ENCODE results near the gene ALG3.

Gene ALG3

DNA sequence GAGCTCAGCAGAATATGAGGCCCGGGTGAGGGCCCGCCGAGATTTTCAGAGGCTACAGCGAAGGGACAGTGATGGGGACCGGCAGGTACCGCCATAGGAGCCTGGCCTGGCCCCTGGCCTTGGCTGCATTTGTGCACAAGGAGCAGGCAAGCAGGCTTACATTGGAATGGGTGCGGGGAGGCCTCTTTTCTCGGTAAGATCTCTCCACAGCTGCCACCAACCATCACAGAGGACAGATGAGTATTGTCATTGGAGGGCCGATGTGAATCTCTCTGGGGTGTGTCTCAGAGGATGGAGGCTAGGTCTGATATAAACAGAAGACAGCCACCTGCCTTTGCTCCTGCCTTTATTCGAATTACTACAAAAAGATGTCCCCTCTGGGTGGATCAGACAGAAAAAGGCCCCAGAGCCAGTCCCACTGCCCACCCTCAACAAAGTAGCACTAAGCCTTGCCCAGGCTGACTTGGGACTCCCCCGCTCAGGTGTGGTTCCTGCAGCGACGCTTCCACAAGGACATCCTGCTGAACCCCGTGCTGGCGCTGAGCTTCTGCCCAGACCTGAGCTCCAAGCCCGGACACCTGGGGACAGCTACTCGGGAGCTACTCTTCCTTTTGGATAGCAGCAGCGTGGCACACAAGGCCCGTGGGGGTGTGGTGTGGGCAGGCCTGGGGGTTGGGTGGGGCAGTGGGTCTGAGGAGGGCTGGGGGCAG, 13.9 kb downstream of the ALG3 start:
- no peak for DNase-seq

DNA sequence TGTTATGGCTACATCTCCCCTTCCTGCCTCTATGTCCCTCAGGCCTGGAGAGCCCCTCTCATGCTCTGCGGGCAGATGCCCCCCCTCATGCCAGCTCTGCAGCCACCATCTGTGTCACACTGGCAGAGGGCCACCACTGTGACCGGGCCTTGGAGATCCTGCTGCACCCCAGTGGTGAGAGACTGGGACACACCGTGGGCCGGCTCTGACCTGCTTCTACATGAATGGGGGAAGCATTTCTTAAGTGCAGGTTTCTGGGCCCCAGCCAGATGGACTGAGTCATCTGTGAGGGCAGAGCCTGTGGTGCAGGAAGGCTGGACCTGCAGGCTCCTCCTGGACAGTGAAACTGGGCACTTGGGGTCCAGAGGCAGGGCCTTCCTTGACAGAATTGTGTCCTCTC, 14.5 kb downstream of the ALG3 start:
- DNase-seq = no peak

DNA sequence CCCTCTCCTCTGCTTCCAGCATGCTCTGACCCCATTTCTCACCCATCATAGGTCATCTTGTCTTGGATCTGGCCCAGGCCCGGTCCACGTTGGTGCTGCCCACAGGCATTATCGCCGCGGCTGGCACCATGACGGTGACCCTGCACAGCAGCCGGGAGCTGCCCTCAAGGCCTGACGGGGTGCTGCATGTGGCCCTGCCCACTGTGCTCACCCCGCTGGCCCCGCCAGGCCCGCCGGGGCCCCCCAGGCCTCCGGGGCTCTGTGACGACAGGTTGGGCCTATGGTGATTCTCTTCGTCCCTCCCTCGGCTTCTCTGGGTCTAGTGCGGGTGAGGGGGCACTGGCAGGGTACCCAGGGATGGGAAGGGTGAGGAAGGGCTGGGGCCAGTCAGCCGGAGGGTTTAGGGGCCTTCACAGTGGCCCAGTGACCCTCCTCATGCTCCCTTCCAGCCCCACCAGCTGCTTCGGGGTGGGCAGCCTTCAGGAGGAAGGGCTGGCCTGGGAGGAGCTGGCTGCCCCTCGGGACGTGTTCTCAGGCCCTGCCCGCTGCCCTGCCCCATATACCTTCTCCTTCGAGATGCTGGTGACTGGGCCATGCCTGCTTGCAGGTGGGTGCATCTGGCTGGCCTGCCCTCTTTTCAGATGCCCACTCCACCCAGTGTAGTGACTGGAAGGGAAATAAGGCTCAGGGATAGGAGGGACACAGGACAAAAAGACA, 15.5 kb downstream of the ALG3 start:
- DNase-seq = no peak

DNA sequence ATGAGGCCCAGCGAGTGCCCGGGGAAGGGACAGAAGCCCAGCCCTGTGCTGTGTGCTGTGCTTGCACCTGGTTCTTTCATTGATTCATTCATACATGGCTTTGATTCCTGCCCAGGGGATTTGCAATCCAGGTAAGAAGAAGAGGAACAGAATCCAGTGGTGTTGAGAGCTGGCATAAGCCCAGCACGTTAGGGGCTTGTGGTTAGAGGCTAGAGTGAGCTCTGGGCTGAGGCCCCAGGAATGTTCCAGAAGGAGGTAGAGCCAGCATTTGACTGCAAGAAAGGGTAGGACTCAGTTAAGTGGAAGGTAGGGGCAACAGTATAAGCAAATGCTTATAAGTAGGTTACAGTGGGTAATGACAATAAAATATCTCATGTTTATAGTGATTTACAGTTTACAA, 17.1 kb downstream of the ALG3 start:
- no peak for DNase-seq

DNA sequence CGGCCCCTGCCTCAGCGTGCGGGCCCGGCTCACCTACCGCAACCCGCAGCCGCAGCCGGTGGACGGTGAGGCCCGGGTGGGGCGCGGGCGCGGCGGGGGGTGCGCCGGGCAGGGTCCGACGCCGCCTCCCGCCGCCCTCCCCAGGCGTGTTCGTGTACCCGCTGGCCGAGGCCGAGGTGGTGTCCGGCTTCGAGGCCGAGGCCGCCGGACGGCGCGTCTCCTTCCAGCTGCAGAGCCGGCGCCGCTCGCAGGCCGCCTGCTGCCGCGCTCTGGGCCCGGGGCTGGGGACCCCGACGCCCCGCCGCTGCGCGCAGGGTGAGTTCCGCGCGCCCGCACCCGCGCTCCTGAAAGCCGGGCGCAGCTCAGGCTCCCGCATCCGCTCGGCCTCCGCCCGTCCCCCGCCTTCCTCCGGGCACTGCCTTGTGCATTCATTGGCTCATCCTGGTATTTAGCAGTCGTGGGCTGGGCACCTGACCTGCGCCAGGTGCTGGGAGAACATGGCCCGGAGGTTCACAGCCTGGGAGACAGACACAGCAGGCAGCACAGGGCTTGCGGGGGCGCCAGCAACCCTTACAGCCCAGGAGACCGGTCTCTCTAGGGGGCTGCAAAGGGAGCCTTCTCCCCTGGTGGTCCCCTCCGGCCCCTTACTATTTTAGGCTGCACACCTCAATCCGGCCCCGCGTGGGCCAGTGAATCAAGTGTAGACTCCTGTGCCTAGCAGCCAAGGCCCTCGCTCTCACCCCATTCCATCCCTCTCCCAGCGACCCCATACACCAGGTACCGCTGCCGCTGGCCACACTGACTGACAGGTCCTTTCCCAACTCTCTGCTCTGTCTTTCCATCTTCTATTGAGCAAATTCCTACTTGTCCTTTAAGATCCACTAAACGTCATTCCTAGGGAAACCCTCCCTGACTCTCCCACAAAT, 17.9 kb downstream of the ALG3 start:
- DNase-seq = no peak

DNA sequence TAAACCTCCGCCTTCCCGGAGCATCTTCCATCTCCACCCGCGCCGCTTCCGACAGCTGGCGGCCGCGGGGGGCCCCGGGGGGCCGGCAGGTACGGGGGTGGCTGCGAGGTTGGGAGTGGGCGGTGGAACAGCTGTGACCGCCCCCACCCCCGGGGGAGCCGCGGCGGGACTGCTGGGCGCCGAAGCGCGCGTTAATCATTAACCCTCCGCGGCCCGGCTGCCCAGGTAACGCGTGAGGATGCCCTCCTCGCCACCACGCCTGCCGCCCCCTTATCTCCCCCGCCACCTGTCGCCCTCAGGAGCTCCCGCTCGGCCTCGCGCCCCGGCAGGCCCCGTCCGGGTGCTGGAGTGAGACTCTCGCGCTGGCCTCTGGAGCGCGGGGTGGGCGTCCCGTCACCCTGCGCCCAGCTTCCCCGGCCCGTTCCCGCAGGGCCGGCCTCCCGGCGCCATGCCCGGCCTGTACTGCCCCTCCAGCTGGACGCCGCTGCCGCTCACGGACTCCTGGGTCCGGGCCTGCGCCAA, 18.6 kb downstream of the ALG3 start:
- no peak for DNase-seq

DNA sequence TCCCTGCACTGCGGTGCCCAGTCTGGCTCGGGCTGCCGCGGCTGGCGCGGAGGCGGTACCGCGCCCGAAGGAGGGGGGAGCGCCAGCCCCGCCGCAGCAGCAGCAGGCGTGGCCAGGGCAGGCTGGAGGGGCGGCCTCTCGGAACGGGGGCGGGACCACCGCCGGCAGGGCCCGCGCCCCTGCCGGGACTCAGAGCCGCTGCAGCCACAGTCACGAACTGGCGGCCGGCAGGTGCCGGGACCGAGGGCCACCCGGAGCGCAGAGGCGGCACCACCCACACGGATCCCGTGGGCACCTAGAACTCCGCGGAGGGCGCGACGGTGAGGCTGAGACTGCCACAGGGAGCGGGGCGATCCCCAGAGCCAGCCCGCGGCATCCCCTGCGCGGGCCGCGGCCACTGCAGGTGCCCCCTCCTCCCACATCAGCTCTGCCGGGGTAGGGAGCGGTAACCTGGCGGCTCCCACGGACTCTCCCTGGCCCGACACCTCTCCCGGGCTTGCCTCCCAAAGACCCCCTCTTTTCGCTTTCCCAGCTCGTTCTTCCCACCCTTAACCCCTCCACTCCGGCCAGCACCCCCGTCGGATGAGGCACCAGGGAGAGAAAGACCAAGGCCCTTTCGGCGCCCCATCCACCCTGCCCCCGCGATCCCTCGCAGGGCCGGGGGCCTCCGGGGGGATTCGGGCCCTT, 19.2 kb downstream of the ALG3 start, which contains the start of gene VWA5B2:
Gene VWA5B2, plus strand, starts transcription at position 192 of the 687 bp plus-strand sequence. CDS start 944 bp downstream, outside the sequence.
- DNase-seq = peak; percentile 52

DNA sequence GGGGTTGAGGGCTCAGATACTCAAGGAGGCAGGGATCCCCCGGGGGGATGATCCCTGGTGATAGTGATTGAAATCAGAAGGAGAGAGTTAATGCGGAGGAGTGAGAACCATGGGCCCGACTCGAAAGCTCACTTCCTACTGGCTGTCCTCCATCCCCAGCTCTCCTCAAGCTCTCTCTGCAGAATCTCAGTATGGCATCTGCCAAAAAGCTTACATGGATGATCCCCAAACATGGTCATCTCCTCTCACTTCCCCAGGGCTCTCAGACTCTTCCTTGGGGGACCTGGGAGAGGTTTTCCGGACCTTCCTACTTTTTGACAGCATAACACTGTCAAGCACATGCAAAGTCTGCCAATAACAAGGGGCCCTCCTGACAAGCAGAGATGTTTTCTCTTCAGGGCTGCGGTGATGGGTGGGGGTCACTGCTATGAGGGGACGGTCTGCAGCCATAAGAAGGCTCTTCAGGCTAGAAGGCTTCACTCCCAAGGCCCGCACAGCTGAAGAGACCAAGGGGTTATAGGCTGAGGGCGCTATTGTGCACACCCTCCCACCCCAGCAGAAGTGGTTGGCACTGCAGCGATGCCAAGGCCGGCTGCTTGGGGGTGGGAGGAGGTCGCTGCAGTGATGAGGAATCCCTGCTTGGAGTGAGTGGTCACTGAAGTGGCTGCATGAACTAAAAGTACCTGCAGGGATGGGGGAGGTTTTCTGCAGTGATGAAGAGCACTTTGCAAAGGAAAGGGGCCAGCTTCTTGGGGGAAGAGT, 20.2 kb downstream of the ALG3 start:
- no peak for DNase-seq

DNA sequence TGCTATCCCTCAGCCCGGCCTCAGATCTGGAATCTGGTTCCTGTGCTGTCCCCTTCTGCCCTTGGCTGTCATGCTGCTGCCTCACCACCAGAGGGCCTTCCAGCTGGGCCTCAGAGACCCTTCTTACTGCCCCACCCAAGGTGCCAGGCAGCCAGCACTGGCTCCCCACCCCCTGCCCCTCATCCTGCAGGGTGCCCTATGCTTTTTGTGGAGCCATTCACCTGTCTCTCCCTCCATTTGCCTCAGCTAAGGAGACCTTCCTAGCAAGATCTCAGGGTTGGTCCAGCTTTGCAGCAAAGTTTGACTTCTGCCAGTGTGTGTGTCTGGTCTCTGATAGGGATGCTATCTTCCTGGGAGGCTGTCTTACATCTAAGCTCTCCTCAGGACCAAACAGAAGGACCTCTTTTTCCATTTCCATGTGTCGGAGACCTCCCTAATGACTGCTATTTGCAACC, 21.3 kb downstream of the ALG3 start:
- DNase-seq = peak; percentile 56

DNA sequence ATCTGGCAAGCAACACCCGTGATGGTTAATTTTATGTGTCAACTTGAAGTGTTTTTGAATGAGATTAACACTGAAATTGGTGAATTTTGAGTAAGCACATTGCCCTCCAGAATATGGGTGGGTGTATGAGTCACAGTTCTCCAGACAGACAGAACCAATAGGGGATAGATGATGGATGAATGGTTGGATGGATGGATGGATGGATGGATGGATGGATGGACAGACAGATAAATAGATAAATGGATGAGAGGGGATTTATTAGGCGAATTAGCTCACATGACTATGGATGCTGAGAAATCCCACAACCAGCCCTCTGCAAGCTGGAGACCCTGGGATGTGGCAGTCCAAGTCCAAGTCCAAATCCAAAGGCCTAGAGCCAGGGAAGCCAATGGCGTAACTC, 24.8 kb downstream of the ALG3 start:
- DNase-seq = no peak

DNA sequence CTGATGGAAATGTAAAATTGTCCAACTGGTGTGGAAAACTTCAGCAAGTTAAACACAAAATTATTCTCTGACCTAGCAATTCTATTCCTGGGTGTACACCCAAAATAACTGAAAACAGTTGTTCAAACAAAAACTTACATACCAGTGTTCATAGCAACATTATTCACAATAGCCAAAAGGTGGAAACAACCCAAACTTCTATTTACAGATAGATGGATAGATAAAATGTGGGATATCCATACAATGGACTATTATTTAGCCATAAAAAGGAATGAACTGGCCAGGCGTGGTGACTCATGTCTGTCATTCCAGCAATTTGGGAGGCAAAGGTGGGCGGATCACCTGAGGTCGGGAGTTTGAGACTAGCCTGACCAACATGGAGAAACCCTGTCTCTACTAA, 26.2 kb downstream of the ALG3 start:
- no peak for DNase-seq

DNA sequence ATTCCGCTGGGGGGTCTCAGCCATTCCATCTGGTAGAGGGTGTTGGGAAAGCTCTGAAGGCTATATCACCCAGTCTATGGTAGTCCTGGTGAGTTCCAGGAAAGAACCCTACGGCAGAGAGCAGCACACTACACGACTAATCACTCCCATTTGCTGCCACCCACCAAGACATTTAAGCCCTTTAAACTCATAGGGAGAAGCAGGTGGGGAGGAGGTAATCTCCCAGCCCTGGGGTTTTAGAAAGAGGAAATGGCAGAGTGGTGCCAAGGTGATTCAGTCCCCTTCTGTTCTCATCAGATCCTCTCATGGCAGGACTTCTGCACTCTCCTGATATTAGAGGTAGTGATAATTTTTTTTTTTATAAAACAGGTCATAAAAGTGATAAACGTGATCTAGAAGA, 29.9 kb downstream of the ALG3 start:
- DNase-seq = no peak

DNA sequence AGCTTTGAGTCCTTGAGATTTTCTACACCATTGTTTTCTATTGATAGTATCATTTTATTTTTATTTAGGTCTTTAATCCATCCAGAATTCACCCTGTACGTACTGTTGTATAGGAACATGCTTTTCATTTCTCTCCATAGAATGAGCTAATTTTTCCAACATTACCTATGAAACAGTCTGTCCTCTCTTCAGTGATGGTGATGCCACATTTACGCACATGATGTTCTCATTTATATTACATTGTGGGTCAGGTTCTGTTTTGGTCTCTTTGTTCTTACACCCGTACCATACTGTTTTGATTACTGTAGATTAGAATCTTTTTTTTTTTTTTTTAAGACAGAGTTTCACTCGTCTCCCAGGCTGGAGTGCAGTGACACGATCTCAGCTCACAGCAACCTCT, 37.0 kb downstream of the ALG3 start:
- DNase-seq = no peak

DNA sequence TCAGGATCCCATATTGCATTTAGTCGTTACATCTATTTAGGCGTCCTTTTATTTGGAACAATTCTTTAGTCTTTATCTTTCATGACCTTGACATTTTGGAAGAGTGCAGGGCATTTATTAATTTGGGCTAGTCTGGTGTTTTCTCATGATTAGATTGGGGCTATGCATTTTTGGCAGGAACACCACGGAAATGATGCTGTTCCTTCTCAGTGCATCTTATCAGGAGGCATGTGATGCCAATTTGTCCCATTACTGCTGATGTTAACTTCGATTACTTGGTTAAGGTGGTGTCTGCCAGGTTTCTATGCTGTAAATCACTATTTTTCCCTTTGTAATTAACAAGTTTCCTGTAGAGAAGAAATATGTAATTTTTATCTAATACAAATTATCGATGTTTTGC, 37.5 kb downstream of the ALG3 start:
- DNase-seq = no peak

DNA sequence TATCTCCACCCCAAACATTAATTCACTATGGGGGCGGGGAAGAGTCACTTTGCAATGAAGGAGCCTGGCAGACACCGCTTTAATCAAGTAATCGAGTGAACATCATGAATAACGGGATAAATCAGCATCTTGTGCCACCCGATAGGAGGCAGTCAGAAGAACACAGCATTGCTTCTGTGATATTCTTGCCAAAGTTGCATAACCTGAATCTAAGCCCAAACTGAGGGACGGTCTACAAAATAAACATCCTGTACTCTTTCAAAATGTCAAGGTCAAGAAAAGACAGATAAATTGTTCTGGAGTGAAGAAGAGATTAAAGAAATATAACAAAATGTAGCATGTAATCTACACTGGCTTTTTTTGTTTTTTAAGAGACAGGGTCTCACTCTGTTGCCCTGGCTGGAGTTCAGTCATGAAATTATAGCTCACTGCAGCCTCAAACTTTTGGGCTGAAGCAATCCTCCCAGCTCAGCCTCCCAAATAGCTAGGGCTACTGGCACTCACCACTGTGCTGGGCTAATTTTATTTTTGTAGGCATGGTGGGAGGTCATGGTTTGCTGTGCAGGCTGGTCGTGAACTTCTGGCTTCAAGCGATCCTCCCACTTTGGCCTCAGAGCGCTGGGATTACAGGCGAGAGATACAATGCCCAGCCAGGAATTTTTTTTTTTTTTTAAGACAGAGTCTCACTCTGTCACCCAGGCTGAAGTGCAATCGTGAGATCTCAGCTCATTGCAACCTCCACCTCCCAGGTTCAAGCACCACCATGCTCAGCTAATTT, 39.4 kb downstream of the ALG3 start:
- no peak for DNase-seq

DNA sequence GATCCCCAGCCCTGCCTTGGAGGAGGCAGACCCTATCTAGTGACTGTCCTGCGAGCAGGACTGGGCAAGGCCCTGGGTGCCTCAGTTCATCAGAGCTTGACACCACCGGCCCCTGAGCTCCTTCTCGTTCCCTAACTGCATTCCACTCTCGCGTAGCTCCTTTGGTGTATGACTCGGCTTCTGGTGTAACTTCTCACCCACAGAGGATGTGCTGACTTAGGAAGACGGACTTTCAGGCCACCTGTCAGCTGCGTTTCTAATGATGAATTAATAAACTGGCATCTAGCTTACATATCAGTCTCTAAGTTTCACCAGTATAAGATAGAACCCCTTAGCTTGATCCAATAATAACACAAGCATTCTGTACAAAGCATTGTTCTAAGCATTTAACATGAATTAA, 45.2 kb downstream of the ALG3 start:
- no peak for DNase-seq

DNA sequence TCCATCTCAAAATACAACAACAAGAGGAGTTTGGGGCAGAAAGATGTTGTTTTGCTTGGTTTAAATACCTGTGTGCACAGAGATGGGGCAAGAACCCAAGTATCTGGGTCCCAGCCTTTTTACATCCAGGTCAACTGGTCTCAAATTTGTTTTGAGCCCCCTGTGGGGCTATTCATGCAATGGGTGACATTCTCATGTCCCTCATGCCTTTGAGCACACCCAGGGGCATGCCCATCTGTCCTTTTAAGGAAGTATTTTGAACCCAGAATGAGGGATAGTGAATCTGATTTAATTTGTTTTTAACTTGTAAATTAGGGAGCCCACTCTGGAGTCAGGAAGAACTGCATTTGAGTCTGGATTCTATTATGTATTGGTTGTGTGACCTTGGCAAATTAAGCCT, 47.9 kb downstream of the ALG3 start:
- DNase-seq = no peak

DNA sequence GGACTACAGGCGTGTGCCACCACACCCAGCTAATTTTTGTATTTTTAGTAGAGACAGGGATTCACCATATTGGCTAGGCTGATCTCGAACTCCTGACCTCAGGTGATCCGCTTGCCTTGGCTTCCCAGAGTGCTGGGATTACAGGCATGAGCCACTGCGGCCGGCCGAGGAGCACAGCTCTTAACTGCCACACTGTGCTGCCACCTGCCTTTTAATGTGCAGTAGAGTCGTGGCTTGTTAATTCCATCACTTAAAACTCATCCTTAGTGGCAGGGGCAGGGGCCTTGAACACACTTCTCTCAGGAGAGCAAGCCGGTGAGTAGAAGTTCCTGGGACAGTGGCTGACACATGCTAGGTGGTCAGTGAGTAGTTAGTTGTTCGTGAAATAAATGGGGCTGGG, 50.3 kb downstream of the ALG3 start:
- no peak for DNase-seq

DNA sequence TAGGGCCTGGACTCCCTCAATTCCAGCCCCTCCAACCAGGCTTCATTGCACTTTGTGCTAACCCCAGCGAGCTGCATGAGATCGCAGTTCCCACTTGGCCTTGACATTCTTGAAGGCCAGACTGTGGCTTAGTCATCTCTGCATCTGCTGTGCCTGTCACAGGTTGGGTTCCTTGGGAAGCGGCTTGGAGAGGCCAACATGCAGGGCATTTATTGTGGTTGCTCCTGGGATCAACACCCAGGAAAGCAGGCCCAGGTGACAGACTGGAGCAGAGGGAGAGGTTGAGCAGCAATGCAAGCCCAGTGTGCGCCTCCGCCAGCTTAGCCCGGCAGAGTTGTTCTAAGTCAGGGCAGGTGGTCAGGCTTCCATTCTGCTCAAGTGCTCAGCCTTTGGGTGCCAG, 52.2 kb downstream of the ALG3 start:
- no peak for DNase-seq

DNA sequence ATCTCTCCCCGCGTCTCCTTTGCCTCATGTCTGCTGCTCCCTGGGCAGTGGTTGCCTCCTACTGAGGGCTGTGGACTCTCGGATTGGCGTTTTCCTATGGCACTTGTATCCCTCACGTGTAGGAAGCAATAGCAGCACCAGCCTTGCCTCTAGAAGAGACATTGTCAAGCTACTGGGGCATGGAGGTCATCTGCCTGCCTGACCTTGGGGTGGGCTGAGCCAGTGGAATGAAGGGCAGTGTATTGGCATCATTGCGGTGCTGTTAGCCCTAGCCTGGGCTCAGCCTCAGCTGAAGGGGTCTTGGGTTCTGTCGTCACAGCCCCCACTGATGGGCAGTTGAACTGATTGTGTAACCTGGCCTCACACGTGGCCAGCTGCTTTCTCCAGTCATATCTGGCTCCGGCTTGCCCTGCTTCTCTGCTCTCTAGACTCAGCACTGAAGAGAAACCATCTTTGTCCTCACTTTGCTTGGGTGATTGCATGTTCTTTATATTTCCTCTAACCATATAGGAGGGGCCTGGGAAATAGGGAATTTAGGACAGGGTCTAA, 54.7 kb downstream of the ALG3 start:
- DNase-seq = no peak

DNA sequence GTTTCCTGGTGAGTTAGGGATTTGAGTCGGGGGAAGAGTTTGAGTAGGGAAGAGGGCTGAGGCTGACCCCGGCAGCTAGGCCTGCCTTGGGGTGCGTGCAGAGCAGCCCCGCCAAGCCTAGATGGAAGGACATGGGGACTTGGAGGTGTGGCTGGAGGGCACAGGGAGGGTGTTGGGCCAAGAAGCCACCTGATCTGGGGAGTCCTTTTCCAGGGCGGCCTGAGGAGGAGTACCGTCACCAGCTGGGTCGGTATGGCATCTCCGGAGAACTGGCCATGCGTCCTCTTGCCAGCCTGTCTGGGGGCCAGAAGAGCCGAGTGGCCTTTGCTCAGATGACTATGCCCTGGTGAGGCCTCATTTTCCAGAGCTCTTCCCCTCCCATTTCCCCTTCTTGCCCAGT, 55.9 kb downstream of the ALG3 start:
- DNase-seq = no peak
